NOMO-1 treated with dmso at 0.1 percent for 144 hours (cell line): Measurements from ENCODE around the gene NUP58.

Experiments used
- DNase-seq: peaks from one replicate; lab custom pipeline; 2025; ENCODE audit not compliant: unreplicated experiment; lab: John Stamatoyannopoulos, UW

NUP58 gene

DNA sequence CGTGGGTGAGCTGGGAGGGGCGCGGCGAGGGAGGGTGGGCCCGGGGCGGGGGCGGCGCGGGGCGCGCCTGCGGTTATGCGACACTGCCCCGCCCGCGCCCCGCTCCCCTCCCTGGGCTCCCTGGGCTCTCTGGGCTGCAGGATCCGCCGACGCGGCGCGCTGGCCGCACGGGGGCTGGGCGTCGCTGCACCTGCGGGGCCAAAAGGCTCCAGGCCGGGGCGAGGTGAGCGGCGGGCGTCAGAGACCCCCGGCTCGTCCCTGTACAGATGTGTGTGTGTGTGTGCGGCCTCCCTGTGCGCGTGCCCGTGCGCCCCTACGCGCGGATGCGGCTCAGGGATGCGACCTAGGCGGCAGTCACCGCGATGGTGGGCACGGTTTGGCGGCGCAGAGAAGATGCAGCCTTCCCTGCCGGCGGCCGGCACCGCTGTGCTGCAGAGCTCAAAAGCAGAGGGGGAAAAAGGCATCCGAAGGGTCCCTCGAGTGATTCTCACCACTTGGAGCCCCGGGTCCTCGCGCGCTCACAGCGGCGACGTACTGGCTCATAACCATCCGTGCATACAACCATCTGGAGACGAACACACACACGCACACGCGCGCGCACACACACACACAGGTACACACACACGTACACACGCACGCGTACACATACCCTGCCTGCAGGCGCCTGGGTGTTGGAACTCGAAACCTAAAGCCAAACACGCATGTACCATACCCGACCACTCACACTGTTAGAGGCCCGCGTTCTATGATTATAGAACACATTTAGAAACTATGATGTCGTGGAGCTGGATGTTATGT, 71.1 kb downstream of the NUP58 start:
- no peak for DNase-seq

DNA sequence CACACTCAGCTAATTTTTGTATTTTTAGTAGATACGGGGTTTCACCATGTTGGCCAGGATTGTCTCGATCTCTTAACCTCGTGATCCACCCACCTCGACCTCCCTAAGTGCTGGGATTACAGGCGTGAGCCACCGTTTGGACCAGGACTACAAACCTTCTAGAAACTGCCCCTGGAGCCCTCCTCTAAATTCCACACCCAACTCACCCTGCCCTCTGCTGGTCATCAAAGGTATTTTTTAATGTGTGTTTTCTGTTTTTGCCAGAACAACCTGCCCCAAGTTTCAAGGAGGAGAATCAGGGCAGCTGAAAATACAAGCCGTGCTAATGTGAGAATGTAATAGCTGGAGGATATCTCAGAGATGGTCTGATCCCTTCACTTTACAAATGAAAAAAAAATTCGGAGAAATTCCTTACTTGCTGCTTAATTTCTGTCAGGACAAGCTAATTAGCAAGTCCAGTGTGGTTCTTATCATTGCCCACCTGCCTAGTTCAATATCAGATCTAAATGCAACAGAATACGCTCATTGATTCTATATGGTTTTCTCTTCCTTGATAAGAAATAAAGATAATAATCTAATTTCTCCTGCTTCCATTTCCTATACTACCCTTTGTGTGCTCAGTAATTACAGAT, 74.4 kb downstream of the NUP58 start:
- DNase-seq = peak; percentile 40

DNA sequence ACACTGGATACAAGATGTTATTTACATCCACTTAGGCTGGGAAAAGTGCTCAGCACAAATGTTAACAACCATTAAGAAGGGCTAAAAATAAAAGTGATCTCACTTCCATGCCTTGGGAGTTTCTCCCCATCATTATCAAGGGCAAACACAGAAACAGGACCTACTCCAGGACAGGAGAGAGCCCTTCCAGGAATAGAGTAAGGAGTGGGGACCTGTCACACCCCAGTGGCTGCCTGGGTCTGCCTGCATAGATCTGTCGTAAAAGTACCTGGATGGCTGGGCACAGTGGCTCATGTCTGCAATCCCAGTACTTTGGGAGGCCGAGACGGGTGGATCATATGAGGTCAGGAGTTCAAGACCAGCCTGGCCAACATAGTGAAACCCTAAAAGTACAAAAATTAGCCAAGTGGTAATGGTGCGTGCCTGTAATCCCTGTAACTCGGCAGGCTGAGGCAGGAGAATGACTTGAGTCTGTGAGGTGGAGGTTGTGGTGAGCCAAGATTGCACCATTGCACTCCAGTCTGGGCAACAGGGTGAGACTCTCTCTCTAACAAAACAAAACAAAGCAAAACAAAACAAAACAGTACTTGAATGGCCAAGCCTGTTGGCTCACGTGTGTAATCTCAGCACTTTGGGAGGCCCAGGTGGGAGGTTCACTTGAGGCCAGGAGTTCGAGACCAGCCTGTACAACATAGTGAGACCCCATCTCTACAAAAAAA, 76.0 kb downstream of the NUP58 start:
- DNase-seq = no peak

DNA sequence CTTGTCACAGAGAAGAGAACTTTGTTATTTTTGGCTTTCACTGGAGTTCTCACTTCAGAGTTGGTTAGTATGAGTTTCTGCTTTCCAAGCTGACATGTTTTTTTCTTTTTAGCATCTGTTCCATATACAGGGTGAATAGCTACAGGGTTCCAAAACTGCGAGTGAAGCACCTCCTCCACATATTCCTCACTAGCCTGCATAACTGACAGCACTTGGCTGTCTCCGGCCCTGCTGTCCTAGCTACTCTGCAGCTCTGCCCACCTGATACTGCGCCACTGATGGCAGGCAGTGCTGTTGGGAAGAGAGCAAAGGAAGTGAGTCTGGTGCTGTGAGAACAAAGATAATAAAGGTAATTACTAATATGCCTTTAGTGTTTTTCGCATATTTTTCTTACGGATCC, 77.1 kb downstream of the NUP58 start:
- DNase-seq = no peak

DNA sequence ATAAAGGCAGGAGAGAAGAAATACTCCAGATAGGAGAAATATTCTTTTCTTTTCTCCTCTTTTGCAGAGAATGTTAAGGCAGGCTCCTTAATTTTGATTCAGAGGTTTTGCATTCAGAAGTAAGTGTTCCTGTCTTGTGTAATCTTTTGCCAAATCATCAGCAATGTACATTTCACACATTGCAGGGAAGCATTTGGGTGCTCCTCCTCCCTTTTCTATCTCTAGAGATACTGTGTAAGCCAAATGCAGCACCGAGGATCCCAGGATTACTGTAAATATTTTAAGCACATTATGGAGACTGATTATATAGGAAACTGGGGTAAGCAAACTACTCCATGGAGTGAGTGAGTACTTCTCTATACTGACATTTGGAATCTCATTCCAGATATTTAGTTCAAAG, 77.6 kb downstream of the NUP58 start:
- DNase-seq = no peak

DNA sequence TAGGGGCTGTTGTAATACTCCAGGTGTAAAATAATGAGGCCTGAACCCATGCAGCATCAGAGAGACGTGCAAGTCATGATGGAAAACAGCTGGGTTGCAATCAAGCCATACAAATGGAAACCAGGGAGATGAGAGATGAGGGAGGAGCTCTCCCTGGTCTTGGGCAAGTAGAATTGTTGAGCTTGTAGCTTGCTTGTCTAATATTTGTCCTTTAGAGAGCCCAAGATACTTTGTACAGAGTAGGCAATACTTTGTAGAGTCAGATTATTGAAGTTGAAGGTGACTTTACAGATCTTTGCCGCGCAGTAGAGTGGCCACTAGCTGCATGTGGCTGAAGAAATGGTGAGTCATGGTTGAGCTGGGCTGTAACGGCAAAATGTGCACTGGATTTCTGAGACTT, 78.7 kb downstream of the NUP58 start:
- no peak for DNase-seq

DNA sequence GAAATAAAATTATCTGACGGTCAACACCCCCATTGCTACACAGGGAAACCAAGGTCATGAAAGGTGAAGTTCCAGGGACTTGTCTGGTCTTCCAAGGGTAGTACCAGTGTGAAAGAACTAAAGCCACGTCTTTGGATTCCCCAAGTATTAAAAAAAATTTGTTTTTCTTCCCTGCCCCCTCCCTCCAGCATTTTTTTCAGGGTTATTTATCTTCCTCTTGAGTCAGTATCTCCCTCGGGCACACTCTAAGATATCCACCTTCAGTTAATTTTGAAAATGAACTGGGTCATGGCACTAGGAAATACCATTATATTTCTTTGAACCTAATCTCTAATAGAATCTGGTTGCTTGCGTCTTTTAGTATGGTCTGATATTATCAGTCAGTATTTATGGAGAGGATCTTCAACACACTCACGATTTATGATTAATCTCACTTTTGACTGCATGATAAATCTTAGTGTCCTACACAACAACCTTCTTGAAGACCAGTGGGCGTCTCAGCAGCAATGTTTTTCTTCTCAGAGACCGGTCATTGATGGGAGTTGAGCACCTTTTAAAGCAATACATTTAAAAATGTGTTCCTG, 79.4 kb downstream of the NUP58 start:
- no peak for DNase-seq

DNA sequence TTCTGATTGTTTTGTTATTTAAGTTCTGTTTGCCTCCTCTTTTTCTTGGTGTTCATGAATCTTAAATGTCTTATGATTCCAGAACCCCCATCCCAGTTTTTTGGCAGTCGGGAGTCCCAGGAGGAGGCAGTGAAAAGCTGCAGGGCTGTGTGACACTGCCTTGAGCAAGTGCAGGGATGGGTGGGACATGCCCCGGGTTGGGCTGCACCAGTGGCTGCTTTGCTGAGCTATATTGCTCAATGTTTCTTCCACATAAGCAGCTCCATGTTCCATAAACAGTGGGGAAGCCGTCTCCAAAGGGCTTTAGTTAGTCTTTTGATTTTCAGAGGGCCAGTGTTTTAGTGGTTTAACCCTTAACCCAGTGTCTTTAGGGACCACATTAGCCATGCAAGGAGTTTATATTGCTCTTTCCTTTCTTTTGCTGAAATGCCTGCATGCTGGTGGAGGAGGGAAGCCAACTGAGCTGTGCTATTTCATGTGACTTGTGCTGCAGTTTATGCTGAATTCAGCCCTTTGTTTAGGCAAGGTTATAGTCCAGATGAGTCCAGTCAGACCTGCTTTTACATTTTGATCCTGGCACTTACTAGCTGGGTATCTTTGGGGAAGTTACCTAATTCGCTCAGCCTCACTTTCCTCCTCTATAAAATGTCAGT, 83.5 kb downstream of the NUP58 start:
- DNase-seq = no peak

DNA sequence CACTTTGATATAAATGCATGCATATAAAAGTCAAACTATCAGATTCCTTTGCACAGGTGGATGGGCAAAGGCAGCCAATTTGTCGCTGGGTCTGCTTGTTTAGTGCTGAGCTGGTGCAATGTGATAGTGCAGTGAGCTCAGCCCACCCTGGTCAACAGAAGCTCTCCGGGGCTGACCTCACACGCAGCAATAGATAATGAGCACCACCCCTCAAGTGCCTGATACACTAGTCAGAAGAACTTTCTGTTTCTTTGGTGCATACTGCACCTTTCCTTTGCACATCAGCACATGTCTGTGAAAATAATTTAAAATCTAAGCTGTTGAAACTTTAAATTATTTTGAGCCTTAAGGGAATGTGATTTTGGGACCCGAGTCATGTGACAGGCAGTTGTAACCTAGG, 90.5 kb downstream of the NUP58 start:
- DNase-seq = no peak
